Measurements from ENCODE around the gene RNF213. TPM values are rescaled to one million over a fixed set of nuclear protein-coding genes. Genes with fewer than 3 reads are reported as not detected.

The RNF213 gene
- total RNA-seq, 1 donor from 2014 or later = 120 TPM

DNA sequence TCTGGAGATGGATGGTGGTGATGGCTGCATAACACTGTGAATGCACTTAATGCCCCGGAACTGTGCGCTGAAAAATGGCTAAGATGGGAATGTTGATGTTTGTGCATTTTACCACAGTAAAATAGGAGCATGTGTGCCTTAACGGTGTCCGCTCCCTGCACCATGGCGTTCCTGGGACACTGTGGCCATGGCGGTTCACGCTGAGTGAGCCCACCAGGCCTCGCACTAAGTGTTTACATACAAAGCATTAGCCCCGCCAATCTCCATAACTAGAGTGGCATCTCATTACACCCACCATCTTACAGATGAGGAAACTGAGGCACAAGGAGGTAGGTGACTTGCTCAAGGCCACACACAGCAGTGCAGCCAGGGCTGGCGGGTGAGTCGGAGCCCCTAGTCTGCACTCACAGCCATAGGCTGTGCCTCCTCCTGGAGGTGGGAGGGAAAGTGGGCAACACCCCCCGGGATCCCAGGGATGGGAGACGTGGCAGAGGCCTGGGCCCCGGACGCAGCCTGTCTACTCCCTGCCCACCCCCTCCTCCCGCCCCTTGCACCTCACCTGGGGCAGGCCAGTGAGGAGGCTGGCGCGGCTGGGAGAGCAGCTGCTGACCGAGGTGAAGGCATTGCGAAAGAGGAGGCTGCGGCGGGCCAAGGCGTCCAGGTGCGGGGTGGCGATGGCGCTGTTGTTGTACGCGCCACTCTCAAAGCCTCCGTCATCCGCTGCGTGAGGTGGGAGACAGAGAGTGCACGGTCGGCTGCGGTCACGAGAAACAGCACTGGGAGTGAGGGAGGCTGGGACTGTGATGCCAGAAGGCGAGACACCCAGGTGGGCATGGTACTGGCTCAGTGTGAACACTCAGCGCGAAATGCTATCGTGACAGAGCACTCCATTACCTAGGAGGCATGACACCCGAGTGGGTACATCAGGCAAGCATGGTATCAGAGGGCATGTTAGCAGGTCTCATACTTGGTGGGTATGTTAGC, 43.9 kb upstream of the RNF213 start:
- Mint-ChIP-seq H3K4me3 (ENCODE audit: unreplicated experiment) (no peak overlapping the region), H3K27ac (ENCODE audit: unreplicated experiment) (no peak overlapping the region), H3K36me3 (ENCODE audit: low read depth, unreplicated experiment) (peaks cover 13% of the 10 kb centered on the region), H3K27me3 (ENCODE audit: low read depth, unreplicated experiment) (no peaks in the 10 kb centered on the region), H3K4me1 (ENCODE audit: low read depth, unreplicated experiment) (peaks cover 3% of the 10 kb centered on the region), H3K9me3 (ENCODE audit: unreplicated experiment) (no peaks in the 10 kb centered on the region)
- Histone ChIP-seq H3K4me1 (ENCODE audit: insufficient read depth, low read length) (peaks cover 10% of the 10 kb centered on the region), H3K36me3 (ENCODE audit: insufficient read depth, low read length) (no peaks in the 10 kb centered on the region), H3K79me2 (ENCODE audit: insufficient read depth, low read length) (no peaks in the 10 kb centered on the region), H3K9ac (ENCODE audit: low read length) (no peak overlapping the region), H3K27me3 (ENCODE audit: insufficient read depth, low read length) (no peaks in the 10 kb centered on the region), H3K4me3 (ENCODE audit: insufficient read depth, low read depth, low read length) (no peak overlapping the region), H4K20me1 (ENCODE audit: insufficient read depth, low read length) (peaks cover 19% of the 10 kb centered on the region), H3K9me3 (ENCODE audit: insufficient read depth, low read depth, low read length) (no peaks in the 10 kb centered on the region), H2AFZ (ENCODE audit: low read depth, low read length) (no peak overlapping the region), H3K27ac (ENCODE audit: low read depth, low read length) (no peak overlapping the region), H3K4me2 (ENCODE audit: low read length) (no peak overlapping the region)
- no peak for DNase-seq (ENCODE audit: low read depth)
- no peak for FAIRE-seq
- no peak for TF ChIP-seq EZH2 (IDR thresholded peaks at IDR 0.05; ENCODE audit: insufficient read depth, low read length)
- TF ChIP-seq, protein P1, sequence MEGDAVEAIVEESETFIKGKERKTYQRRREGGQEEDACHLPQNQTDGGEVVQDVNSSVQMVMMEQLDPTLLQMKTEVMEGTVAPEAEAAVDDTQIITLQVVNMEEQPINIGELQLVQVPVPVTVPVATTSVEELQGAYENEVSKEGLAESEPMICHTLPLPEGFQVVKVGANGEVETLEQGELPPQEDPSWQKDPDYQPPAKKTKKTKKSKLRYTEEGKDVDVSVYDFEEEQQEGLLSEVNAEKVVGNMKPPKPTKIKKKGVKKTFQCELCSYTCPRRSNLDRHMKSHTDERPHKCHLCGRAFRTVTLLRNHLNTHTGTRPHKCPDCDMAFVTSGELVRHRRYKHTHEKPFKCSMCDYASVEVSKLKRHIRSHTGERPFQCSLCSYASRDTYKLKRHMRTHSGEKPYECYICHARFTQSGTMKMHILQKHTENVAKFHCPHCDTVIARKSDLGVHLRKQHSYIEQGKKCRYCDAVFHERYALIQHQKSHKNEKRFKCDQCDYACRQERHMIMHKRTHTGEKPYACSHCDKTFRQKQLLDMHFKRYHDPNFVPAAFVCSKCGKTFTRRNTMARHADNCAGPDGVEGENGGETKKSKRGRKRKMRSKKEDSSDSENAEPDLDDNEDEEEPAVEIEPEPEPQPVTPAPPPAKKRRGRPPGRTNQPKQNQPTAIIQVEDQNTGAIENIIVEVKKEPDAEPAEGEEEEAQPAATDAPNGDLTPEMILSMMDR (IDR thresholded peaks at IDR 0.05; ENCODE audit: insufficient read depth, low read depth, low read length) = no peak

GRCh38 chr17:80217703-80218362, 42.8 kb upstream of the RNF213 start:
- H4K20me1 ChIP-seq (ENCODE audit: insufficient read depth, low read length) = peaks cover 19% of the 10 kb centered on the region
- H3K36me3 ChIP-seq (ENCODE audit: insufficient read depth, low read length) = no peaks in the 10 kb centered on the region
- H3K79me2 ChIP-seq (ENCODE audit: insufficient read depth, low read length) = no peaks in the 10 kb centered on the region
- no peak for DNase-seq (ENCODE audit: low read depth)
- peaks cover 13% of the 10 kb centered on the region for H3K36me3 Mint-ChIP-seq (ENCODE audit: low read depth, unreplicated experiment)
- no peak overlapping the region for H3K9ac ChIP-seq (ENCODE audit: low read length)
- no peak overlapping the region for H3K4me2 ChIP-seq (ENCODE audit: low read length)
- peaks cover 3% of the 10 kb centered on the region for H3K4me1 Mint-ChIP-seq (ENCODE audit: low read depth, unreplicated experiment)
- TF ChIP-seq, protein P1 (IDR thresholded peaks at IDR 0.05; ENCODE audit: insufficient read depth, low read depth, low read length) = no peak
- no peak for TF ChIP-seq EZH2 (IDR thresholded peaks at IDR 0.05; ENCODE audit: insufficient read depth, low read length)
- H3K4me3 Mint-ChIP-seq (ENCODE audit: unreplicated experiment) = peak overlapping the region; percentile 21
- no peak overlapping the region for H2AFZ ChIP-seq (ENCODE audit: low read depth, low read length)
- FAIRE-seq = no peak
- peaks cover 10% of the 10 kb centered on the region for H3K4me1 ChIP-seq (ENCODE audit: insufficient read depth, low read length)
- no peaks in the 10 kb centered on the region for H3K9me3 ChIP-seq (ENCODE audit: insufficient read depth, low read depth, low read length)
- H3K4me3 ChIP-seq (ENCODE audit: insufficient read depth, low read depth, low read length) = no peak overlapping the region
- no peaks in the 10 kb centered on the region for H3K27me3 ChIP-seq (ENCODE audit: insufficient read depth, low read length)
- H3K27ac ChIP-seq (ENCODE audit: low read depth, low read length) = no peak overlapping the region
- no peaks in the 10 kb centered on the region for H3K27me3 Mint-ChIP-seq (ENCODE audit: low read depth, unreplicated experiment)
- H3K27ac Mint-ChIP-seq (ENCODE audit: unreplicated experiment) = peak overlapping the region; percentile 20
- H3K9me3 Mint-ChIP-seq (ENCODE audit: unreplicated experiment) = no peaks in the 10 kb centered on the region
